Activated CD4-positive, alpha-beta T cell treated with anti-CD3 and anti-CD28 coated beads, Interleukin-2, amount 50 U/mL, for 24 hours (primary cell): ENCODE data around the gene DNPH1.

Experiments used
- DNase-seq, 2 donors: peaks; one replicate each; pipeline ENCODE4 v3.0.0-alpha.2; 2020; ENCODE audit warnings: low read depth in 1 of 2, low spot score in 1 of 2

The DNPH1 gene

GRCh38 chr6:43183441-43183840, 45.8 kb downstream of the DNPH1 start:
- no peak for DNase-seq

GRCh38 chr6:43181942-43182860, 47.1 kb downstream of the DNPH1 start, which contains the start of gene CUL9:
TSS of gene CUL9 (plus strand) at chr6:43182196. CDS start at chr6:43184311, 2,115 bp downstream.
- DNase-seq: peak; percentile 54 to 64

GRCh38 chr6:43181621-43181941, 47.7 kb downstream of the DNPH1 start:
- no peak for DNase-seq

GRCh38 chr6:43180985-43181384, 48.3 kb downstream of the DNPH1 start:
- DNase-seq: no peak

- no peak for DNase-seq
These were observed 49.2 kb downstream of the DNPH1 start for GRCh38 chr6:43180058-43180457.

GRCh38 chr6:43178951-43179830, 50.1 kb downstream of the DNPH1 start:
- DNase-seq: no peak

- DNase-seq: no peak
These were observed 51.1 kb downstream of the DNPH1 start for GRCh38 chr6:43178150-43178549.

GRCh38 chr6:43176423-43176786, 52.9 kb downstream of the DNPH1 start:
- DNase-seq: no peak

GRCh38 chr6:43175676-43176422, 53.4 kb downstream of the DNPH1 start:
- DNase-seq: no peak
